Measurements from ENCODE around the gene NME9. TPM values are rescaled to one million over a fixed set of nuclear protein-coding genes. Genes with fewer than 3 reads are reported as not detected.

The NME9 gene
- total and polyA plus RNA-seq, 2 donors (not counting 1 experiment from before 2014, with no cell fraction given), result not detected

- H3K79me2 ChIP-seq (ENCODE audit: control insufficient read depth, insufficient read depth, low read length), result no peaks in the 10 kb centered on the region
- H3K9ac ChIP-seq (ENCODE audit: insufficient read depth, low read length), result no peak overlapping the region
- no peaks in the 10 kb centered on the region for H4K20me1 ChIP-seq (ENCODE audit: control insufficient read depth, extremely low read depth, insufficient read depth, low read length)
- no peak overlapping the region for H3K4me2 ChIP-seq (ENCODE audit: extremely low read depth, insufficient read depth, low read length)
- no peak overlapping the region for H3K4me3 ChIP-seq (replicated peaks in 1 of 4; ENCODE audit: control extremely low read depth in 1 of 4, insufficient read depth in 1 of 4, low read depth in 3 of 4, low read length in 4 of 4)
- no peaks in the 10 kb centered on the region for H3K9me3 ChIP-seq (ENCODE audit: control insufficient read depth, insufficient read depth, low read depth, low read length)
- H2AFZ ChIP-seq (ENCODE audit: low read length), result no peak overlapping the region
- H3K27me3 ChIP-seq (ENCODE audit: control insufficient read depth, insufficient read depth, low read length), result no peaks in the 10 kb centered on the region
- no peak overlapping the region for H3K27ac ChIP-seq (ENCODE audit: insufficient read depth, low read length)
- H3K4me1 ChIP-seq (ENCODE audit: control insufficient read depth, extremely low read depth, insufficient read depth, low read length), result no peaks in the 10 kb centered on the region
- no peak for DNase-seq (ENCODE audit: low read depth in 2 of 2)
- TF ChIP-seq EZH2 (IDR thresholded peaks at IDR 0.05; ENCODE audit: low read length, missing control alignments), result no peak
- TF ChIP-seq CTCF (conservative IDR thresholded peaks at IDR 0.05 in 1 of 2, IDR thresholded peaks at IDR 0.05 in 1 of 2; ENCODE audit: low read depth in 1 of 2, low read length in 2 of 2), result no peak
- no peaks in the 10 kb centered on the region for H3K36me3 ChIP-seq (ENCODE audit: control insufficient read depth, insufficient read depth, low read length)
Observed at GRCh38 chr3:138373087-138373735, 43.6 kb upstream of the NME9 start.

GRCh38 chr3:138371070-138371965 lies 41.7 kb upstream of the NME9 start:
- H3K36me3 ChIP-seq (ENCODE audit: control insufficient read depth, insufficient read depth, low read length), result no peaks in the 10 kb centered on the region

More at GRCh38 chr3:138371070-138371965, 41.7 kb upstream of the NME9 start:
- no peaks in the 10 kb centered on the region for H3K79me2 ChIP-seq (ENCODE audit: control insufficient read depth, insufficient read depth, low read length)
- H3K4me3 ChIP-seq (replicated peaks in 1 of 4; ENCODE audit: control extremely low read depth in 1 of 4, insufficient read depth in 1 of 4, low read depth in 3 of 4, low read length in 4 of 4), result no peak overlapping the region
- no peaks in the 10 kb centered on the region for H3K27me3 ChIP-seq (ENCODE audit: control insufficient read depth, insufficient read depth, low read length)
- no peak overlapping the region for H2AFZ ChIP-seq (ENCODE audit: low read length)
- H3K4me2 ChIP-seq (ENCODE audit: extremely low read depth, insufficient read depth, low read length), result no peak overlapping the region
- no peak overlapping the region for H3K9ac ChIP-seq (ENCODE audit: insufficient read depth, low read length)
- H3K4me1 ChIP-seq (ENCODE audit: control insufficient read depth, extremely low read depth, insufficient read depth, low read length), result no peaks in the 10 kb centered on the region
- TF ChIP-seq EZH2 (IDR thresholded peaks at IDR 0.05; ENCODE audit: low read length, missing control alignments), result no peak
- no peak for TF ChIP-seq CTCF (conservative IDR thresholded peaks at IDR 0.05 in 1 of 2, IDR thresholded peaks at IDR 0.05 in 1 of 2; ENCODE audit: low read depth in 1 of 2, low read length in 2 of 2)
- H3K27ac ChIP-seq (ENCODE audit: insufficient read depth, low read length), result no peak overlapping the region
- no peak for DNase-seq (ENCODE audit: low read depth in 2 of 2)
- no peaks in the 10 kb centered on the region for H3K9me3 ChIP-seq (ENCODE audit: control insufficient read depth, insufficient read depth, low read depth, low read length)
- H4K20me1 ChIP-seq (ENCODE audit: control insufficient read depth, extremely low read depth, insufficient read depth, low read length), result no peaks in the 10 kb centered on the region
